Kidney (tissue), 14 donors: ENCODE data around the gene KATNB1. TPM values are rescaled to one million over a fixed set of nuclear protein-coding genes. Genes with fewer than 3 reads are reported as not detected.
"Not testable (repeated sequence)": the region's sequence is repeated elsewhere in the genome, so short reads cannot be mapped to it uniquely, and the experiment has no call there.

Experiments
- DNase-seq, 5 donors: peaks; one replicate each; pipeline ENCODE4 v3.0.0-alpha.2; 2013 to 2020
- FAIRE-seq: peaks from 2 replicates; lab custom pipeline; 2012; peaks lifted over from hg19 to GRCh38; lab: Jason Lieb, UNC
- H3K27ac ChIP-seq, 2 donors: one replicate each; pipeline ENCODE4 v1.7.0; 2013; ENCODE audit warnings: low read depth in 2 of 2, low read length in 2 of 2, inconsistent platforms in 1 of 2
- H3K27me3 ChIP-seq: one replicate; pipeline ENCODE4 v1.7.1; 2013; ENCODE audit warnings: low read length, inconsistent platforms; ENCODE audit not compliant: control insufficient read depth, insufficient read depth
- H3K36me3 ChIP-seq, 3 donors: one replicate each; pipeline versions ENCODE4 v1.7.0 to v1.7.1; 2013; ENCODE audit warnings: low read length in 3 of 3, control low read depth in 1 of 3, inconsistent platforms in 1 of 3; ENCODE audit not compliant: insufficient read depth in 3 of 3, control insufficient read depth in 2 of 3
- H3K4me1 ChIP-seq, 3 donors: one replicate each; pipeline versions ENCODE4 v1.7.0 to v1.7.1; 2013; ENCODE audit warnings: low read length in 3 of 3, inconsistent platforms in 1 of 3, low read depth in 1 of 3; ENCODE audit not compliant: control insufficient read depth in 2 of 3, insufficient read depth in 2 of 3
- H3K4me3 ChIP-seq, 3 donors: one replicate each; pipeline versions ENCODE4 v1.7.0 to v1.8.1; 2013; ENCODE audit warnings: low read length in 3 of 3, control low read depth in 1 of 3, inconsistent platforms in 1 of 3
- H3K9ac ChIP-seq, 3 donors: one replicate each; pipeline versions ENCODE4 v1.7.0 to v1.7.1; 2013; ENCODE audit warnings: low read length in 3 of 3, control low read depth in 1 of 3, inconsistent platforms in 1 of 3
- H3K9me3 ChIP-seq, 3 donors: one replicate each; pipeline versions ENCODE4 v1.7.0 to v1.7.1; 2013; ENCODE audit warnings: low read length in 3 of 3, control low read depth in 1 of 3, inconsistent platforms in 1 of 3; ENCODE audit not compliant: control insufficient read depth in 2 of 3, insufficient read depth in 1 of 3
- intact Hi-C: fragments of 100-400 bp; cut with DNase I; formaldehyde crosslinking; loops from one replicate; pipeline ENCODE4 v1.11.1; 2022
- polyA plus RNA-seq: library from polyadenylated mRNA; stranded (reverse); fragments of 350-450 nt; fragmentation: Illumina TruSeq; extraction: RNeasy Lipid Tissue Mini Kit (QIAGEN cat#74804); gene quantifications from one replicate; pipeline ENCODE4 v1.2.3, GENCODE V29; 2014; ENCODE audit warnings: low read depth, low replicate concordance; ENCODE audit not compliant: insufficient read depth
- total RNA-seq: library from RNA; stranded (reverse); fragmentation: NEBNext Ultra II Directional; extraction: Animal tissue kit (Norgen Biotek cat#: 25700); gene quantifications from one replicate; pipeline ENCODE4 v1.2.1, GENCODE V29; 2021
- TF ChIP-seq, protein P1 (sequence below): IDR thresholded peaks from 3 replicates; pipeline ENCODE4 v1.5.1; 2012; ENCODE audit warnings: mild to moderate bottlenecking, moderate library complexity, borderline replicate concordance; ENCODE audit not compliant: insufficient read depth; ENCODE audit errors: extremely low read depth
- donor health status: control.
- donor health status: control.
- donor health status: control.
- donor health status: control.
- donor health status: control.
- donor health status: DM: yes; HTN: yes; CAD: no.
- donor health status: Normal renal cell carcinoma (clear cell type).

Gene KATNB1
- total and polyA plus RNA-seq, 2 donors from 2014 or later, result 13.9 to 14.5 TPM

DNA sequence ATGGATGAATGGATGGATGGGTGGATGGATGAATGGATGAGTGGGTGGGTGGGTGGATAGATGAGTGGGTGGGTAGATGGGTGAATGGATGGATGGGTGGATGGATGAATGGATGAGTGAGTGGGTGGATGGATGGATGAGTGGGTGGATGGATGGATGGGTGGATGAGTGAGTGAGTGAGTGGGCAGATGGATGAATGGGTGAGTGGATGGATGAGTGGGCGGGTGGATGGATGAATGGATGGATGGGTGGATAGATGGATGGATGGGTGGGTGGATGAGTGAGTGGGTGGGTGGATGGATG lies 6.4 kb upstream of the KATNB1 start:
- intact Hi-C loops, result no loop called here
- Histone ChIP-seq H3K27me3 (no peaks in the 10 kb centered on the region), H3K9me3 (no peaks in the 10 kb centered on the region), H3K4me1 (peaks cover 0 to under 1% (median 0%) of the 10 kb centered on the region in 3 donors), H3K27ac (no peak overlapping the region), H3K36me3 (no peaks in the 10 kb centered on the region), H3K9ac (no peak overlapping the region), H3K4me3 (no peak overlapping the region)
- FAIRE-seq (no peak), DNase-seq (no peak)
- TF ChIP-seq, protein P1, sequence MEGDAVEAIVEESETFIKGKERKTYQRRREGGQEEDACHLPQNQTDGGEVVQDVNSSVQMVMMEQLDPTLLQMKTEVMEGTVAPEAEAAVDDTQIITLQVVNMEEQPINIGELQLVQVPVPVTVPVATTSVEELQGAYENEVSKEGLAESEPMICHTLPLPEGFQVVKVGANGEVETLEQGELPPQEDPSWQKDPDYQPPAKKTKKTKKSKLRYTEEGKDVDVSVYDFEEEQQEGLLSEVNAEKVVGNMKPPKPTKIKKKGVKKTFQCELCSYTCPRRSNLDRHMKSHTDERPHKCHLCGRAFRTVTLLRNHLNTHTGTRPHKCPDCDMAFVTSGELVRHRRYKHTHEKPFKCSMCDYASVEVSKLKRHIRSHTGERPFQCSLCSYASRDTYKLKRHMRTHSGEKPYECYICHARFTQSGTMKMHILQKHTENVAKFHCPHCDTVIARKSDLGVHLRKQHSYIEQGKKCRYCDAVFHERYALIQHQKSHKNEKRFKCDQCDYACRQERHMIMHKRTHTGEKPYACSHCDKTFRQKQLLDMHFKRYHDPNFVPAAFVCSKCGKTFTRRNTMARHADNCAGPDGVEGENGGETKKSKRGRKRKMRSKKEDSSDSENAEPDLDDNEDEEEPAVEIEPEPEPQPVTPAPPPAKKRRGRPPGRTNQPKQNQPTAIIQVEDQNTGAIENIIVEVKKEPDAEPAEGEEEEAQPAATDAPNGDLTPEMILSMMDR, result no peak

DNA sequence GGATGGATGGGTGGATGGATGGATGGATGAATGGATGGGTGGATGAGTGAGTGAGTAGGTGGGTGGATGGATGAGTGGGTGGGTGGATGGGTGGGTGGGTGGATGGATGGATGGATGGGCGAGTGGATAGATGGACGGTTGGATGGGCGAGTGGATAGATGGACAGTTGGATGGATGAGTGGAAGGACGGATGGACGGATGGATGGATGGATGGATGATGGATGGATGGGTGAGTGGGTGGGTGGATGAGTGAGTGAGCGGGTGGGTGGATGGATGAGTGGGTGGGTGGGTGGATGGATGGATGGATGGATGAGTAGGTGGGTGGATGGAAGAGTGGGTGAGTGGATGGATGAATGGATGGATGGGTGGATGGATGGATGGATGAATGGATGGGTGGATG lies 5.7 kb upstream of the KATNB1 start:
- H3K4me3 ChIP-seq, H3K9ac ChIP-seq, DNase-seq, H3K36me3 ChIP-seq, FAIRE-seq, H3K9me3 ChIP-seq, H3K27me3 ChIP-seq, H3K27ac ChIP-seq, H3K4me1 ChIP-seq, intact Hi-C loops: not testable (repeated sequence)

DNA sequence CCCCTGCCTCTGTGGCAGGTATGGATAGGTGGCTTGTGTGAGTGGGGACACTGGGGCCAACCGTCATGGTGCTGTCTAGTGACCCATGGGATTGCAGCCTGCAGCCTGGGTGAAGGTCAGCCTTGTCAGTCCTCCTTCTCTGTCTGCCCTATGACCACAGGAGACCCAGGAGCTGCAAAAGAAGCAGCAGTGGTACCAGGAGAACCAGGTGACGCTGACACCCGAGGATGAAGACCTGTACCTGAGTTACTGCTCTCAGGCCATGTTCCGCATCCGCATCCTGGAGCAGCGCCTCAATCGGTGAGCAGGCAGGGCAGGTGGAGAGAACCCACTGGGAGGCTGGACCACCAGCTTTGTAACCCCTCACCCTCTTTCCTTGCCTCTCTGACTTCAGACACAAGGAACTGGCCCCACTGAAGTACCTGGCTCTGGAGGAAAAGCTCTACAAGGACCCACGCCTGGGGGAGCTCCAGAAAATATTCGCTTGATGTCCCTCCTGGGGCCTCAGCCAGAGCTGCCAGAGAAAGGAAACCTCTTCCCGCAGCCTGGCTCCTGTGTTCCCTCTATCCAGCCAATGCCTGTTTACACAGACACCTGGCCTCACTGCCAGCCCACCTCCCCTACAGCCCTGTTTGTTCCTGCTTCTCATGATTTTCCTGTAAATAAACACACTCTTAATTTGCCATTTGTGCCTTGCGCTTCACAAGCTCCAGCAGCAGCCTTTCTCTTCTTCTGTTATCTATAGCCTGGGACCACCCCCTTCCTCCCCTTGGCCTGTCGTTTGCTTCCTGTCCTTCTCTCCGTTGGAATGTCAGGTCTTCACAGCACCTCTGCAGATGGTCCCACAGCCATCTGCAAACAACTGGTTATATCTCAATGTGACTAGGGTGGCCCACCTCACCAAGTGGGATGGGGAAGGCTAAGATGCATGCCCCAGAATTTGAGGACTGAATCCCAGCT lies 4.5 kb upstream of the KATNB1 start:
- no peaks in the 10 kb centered on the region for H3K9me3 ChIP-seq
- no peak overlapping the region for H3K27ac ChIP-seq
- no peaks in the 10 kb centered on the region for H3K36me3 ChIP-seq
- no peak overlapping the region for H3K9ac ChIP-seq
- TF ChIP-seq, protein P1, result no peak
- FAIRE-seq, result no peak
- intact Hi-C loops, result no loop called here
- DNase-seq, result peak in 2 of 5 donors; percentile 27 to 28
- H3K4me3 ChIP-seq, result no peak overlapping the region
- no peaks in the 10 kb centered on the region for H3K27me3 ChIP-seq
- peaks cover 0 to 5% (median 5%) of the 10 kb centered on the region in 3 donors for H3K4me1 ChIP-seq

DNA sequence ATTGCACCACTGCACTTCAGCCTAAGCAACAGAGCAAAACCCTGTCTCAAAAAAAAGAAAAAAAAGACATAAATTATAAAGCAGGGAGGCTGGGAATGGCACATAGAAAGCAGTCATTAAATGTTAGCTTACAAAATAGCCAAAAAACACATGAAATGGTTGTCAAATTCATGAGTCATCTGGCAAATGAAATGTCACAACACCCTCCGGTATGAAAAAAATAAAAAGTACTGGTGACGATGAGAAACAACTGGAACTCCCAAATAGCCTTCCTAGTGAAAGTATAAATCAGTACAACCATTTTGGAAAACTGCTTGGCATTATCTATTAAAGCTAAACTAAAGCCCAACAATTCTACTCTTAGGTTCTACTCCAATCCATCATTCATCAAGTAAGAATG lies 3.5 kb upstream of the KATNB1 start:
- FAIRE-seq, result no peak
- Histone ChIP-seq H3K27ac (no peak overlapping the region), H3K9ac (no peak overlapping the region), H3K27me3 (no peaks in the 10 kb centered on the region), H3K4me1 (peaks cover 0 to 15% (median 14%) of the 10 kb centered on the region in 3 donors), H3K4me3 (no peak overlapping the region), H3K9me3 (no peaks in the 10 kb centered on the region), H3K36me3 (no peaks in the 10 kb centered on the region)
- no peak for DNase-seq
- intact Hi-C loops, result no loop called here
- TF ChIP-seq, protein P1, result no peak
